NCI-H1417 (cell line): ENCODE results near the gene HIVEP2.

ENCODE experiments used
- DNase-seq, 3 experiments: peaks; one replicate each; lab custom pipeline; 2025; lab: John Stamatoyannopoulos, UW

Gene HIVEP2

GRCh38 chr6:142773859-142774648, 170.9 kb downstream of the HIVEP2 start:
- peak in 1 of 3 experiments; percentile 50 for DNase-seq

GRCh38 chr6:142773324-142773723, 171.7 kb downstream of the HIVEP2 start:
- no peak for DNase-seq

GRCh38 chr6:142771162-142771561, 173.8 kb downstream of the HIVEP2 start:
- no peak for DNase-seq

GRCh38 chr6:142765306-142765705, 179.7 kb downstream of the HIVEP2 start:
- DNase-seq, result no peak

- no peak for DNase-seq
These were observed 180.7 kb downstream of the HIVEP2 start for GRCh38 chr6:142764311-142764710.

- no peak for DNase-seq
These were observed 181.8 kb downstream of the HIVEP2 start for GRCh38 chr6:142763205-142763604.

- no peak for DNase-seq
These were observed 183.2 kb downstream of the HIVEP2 start for GRCh38 chr6:142761756-142762155.

- no peak for DNase-seq
These were observed 184.8 kb downstream of the HIVEP2 start for GRCh38 chr6:142760152-142760551.

- DNase-seq, result no peak
These were observed 186.3 kb downstream of the HIVEP2 start for GRCh38 chr6:142758629-142759025.

- no peak for DNase-seq
These were observed 186.9 kb downstream of the HIVEP2 start for GRCh38 chr6:142757852-142758628.

GRCh38 chr6:142756215-142756630, 188.8 kb downstream of the HIVEP2 start:
- no peak for DNase-seq

GRCh38 chr6:142753196-142753595, 191.8 kb downstream of the HIVEP2 start:
- no peak for DNase-seq

GRCh38 chr6:142752348-142752747, 192.6 kb downstream of the HIVEP2 start:
- no peak for DNase-seq

- no peak for DNase-seq
These were observed 193.5 kb downstream of the HIVEP2 start for GRCh38 chr6:142751452-142751851.

- DNase-seq, result no peak
These were observed 194.0 kb downstream of the HIVEP2 start for GRCh38 chr6:142750998-142751397.

GRCh38 chr6:142749556-142749955, 195.4 kb downstream of the HIVEP2 start:
- DNase-seq, result no peak

- peak in 2 of 3 experiments; percentile 7 to 39 for DNase-seq
These were observed 198.5 kb downstream of the HIVEP2 start for GRCh38 chr6:142746524-142746923.

- no peak for DNase-seq
These were observed 200.1 kb downstream of the HIVEP2 start for GRCh38 chr6:142744836-142745235.

GRCh38 chr6:142740449-142740848, 204.5 kb downstream of the HIVEP2 start:
- no peak for DNase-seq

GRCh38 chr6:142738731-142739130, 206.2 kb downstream of the HIVEP2 start:
- DNase-seq, result no peak

- DNase-seq, result no peak
These were observed 207.0 kb downstream of the HIVEP2 start for GRCh38 chr6:142738035-142738396.

GRCh38 chr6:142737368-142738034, 207.5 kb downstream of the HIVEP2 start:
- peak in 2 of 3 experiments; percentile 32 to 69 for DNase-seq

GRCh38 chr6:142735204-142735603, 209.8 kb downstream of the HIVEP2 start:
- DNase-seq, result peak in 2 of 3 experiments; percentile 35 to 83
